KMS-11 (cell line): ENCODE results near the gene ALKBH3.

Experiments used
- H2AFZ ChIP-seq: fragments of 200-600 bp; sonication (generic); 2 replicates; pipeline ENCODE4 v1.6.1; 2016; ENCODE audit warnings: antibody characterized with exemption, mixed run types, low read depth
- H3K27ac ChIP-seq: fragments of 200-600 bp; sonication (generic); 2 replicates; pipeline ENCODE4 v1.6.1; 2016; ENCODE audit warnings: mild to moderate bottlenecking, mixed run types
- H3K27me3 ChIP-seq: fragments of 200-600 bp; sonication (generic); 2 replicates; pipeline ENCODE4 v1.6.1; 2017; ENCODE audit warnings: mild to moderate bottlenecking, low read depth, mixed run types, moderate library complexity; ENCODE audit not compliant: insufficient read depth
- H3K36me3 ChIP-seq: fragments of 200-600 bp; sonication (generic); 2 replicates; pipeline ENCODE4 v1.6.1; 2017; ENCODE audit warnings: mild to moderate bottlenecking, mixed run types; ENCODE audit not compliant: insufficient read depth
- H3K4me1 ChIP-seq: fragments of 200-600 bp; sonication (generic); 2 replicates; pipeline ENCODE4 v1.6.1; 2016; ENCODE audit warnings: mild to moderate bottlenecking, low read depth, mixed run types; ENCODE audit not compliant: poor library complexity, severe bottlenecking
- H3K4me2 ChIP-seq: fragments of 200-600 bp; sonication (generic); 2 replicates; pipeline ENCODE4 v1.7.0; 2016; ENCODE audit warnings: mild to moderate bottlenecking, mixed run types
- H3K4me3 ChIP-seq: fragments of 200-600 bp; sonication (generic); IDR thresholded peaks from 2 replicates; pipeline ENCODE4 v1.6.1; 2017; ENCODE audit warnings: low read depth, low read length, mixed read lengths; ENCODE audit not compliant: insufficient read depth
- H3K79me2 ChIP-seq: fragments of 200-600 bp; sonication (generic); 2 replicates; pipeline ENCODE4 v1.6.1; 2016; ENCODE audit warnings: low read depth, mixed run types; ENCODE audit not compliant: insufficient read depth
- H3K9ac ChIP-seq: fragments of 200-600 bp; sonication (generic); 2 replicates; pipeline ENCODE4 v1.6.1; 2016; ENCODE audit warnings: mild to moderate bottlenecking, mixed run types
- H4K20me1 ChIP-seq: fragments of 200-600 bp; sonication (generic); 2 replicates; pipeline ENCODE4 v1.6.1; 2016; ENCODE audit warnings: mild to moderate bottlenecking, mixed run types; ENCODE audit not compliant: insufficient read depth
- CTCF ChIP-seq: fragments of 200-600 bp; sonication (generic); conservative IDR thresholded peaks from 2 replicates; pipeline ENCODE4 v1.6.1; 2017; ENCODE audit warnings: low read depth, mild to moderate bottlenecking, antibody characterized with exemption, low read length, moderate library complexity, mixed read lengths

Gene ALKBH3

GRCh38 chr11:43880640-43881159, at the start of gene ALKBH3:
ALKBH3 (plus strand) TSS chr11:43880831; CDS start chr11:43882653, 1,822 bp downstream.
- H3K9ac ChIP-seq = peak within 1 kb of the TSS; percentile 59; the same call in 1 of the 2 replicates
- H3K27me3 ChIP-seq = peaks cover 4% of the 10 kb centered on the region; the same call in 1 of the 2 replicates
- peak within 1 kb of the TSS; percentile 91 for H2AFZ ChIP-seq
- H3K27ac ChIP-seq = peak within 1 kb of the TSS; percentile 35; the same call in 1 of the 2 replicates
- TF ChIP-seq CTCF = no peak
- H3K4me1 ChIP-seq = peaks cover 8% of the 10 kb centered on the region
- H3K4me3 ChIP-seq = peak within 1 kb of the TSS; percentile 34
- no peaks in the 10 kb centered on the region for H3K79me2 ChIP-seq
- no peaks in the 10 kb centered on the region for H4K20me1 ChIP-seq
- no peaks in the 10 kb centered on the region for H3K36me3 ChIP-seq
- peak within 1 kb of the TSS; percentile 86 for H3K4me2 ChIP-seq

- H3K27me3 ChIP-seq = no peaks in the 10 kb centered on the region
- no peak overlapping the region for H3K4me3 ChIP-seq
- no peak overlapping the region for H3K4me2 ChIP-seq
- H3K79me2 ChIP-seq = no peaks in the 10 kb centered on the region
- H3K27ac ChIP-seq = no peak overlapping the region
- H3K4me1 ChIP-seq = peaks cover 16% of the 10 kb centered on the region
- TF ChIP-seq CTCF = no peak
- H2AFZ ChIP-seq = no peak overlapping the region
- no peak overlapping the region for H3K9ac ChIP-seq
- H3K36me3 ChIP-seq = no peaks in the 10 kb centered on the region
- no peaks in the 10 kb centered on the region for H4K20me1 ChIP-seq
Measured at GRCh38 chr11:43830928-43831440, 49.6 kb upstream of the ALKBH3 start.

- Histone ChIP-seq H3K4me2 (no peak overlapping the region), H3K27ac (no peak overlapping the region), H3K27me3 (no peaks in the 10 kb centered on the region), H3K4me1 (peaks cover 17% of the 10 kb centered on the region), H3K79me2 (no peaks in the 10 kb centered on the region), H4K20me1 (no peaks in the 10 kb centered on the region), H2AFZ (no peak overlapping the region), H3K9ac (no peak overlapping the region), H3K36me3 (no peaks in the 10 kb centered on the region), H3K4me3 (no peak overlapping the region)
- TF ChIP-seq CTCF = no peak
Measured at GRCh38 chr11:43832536-43832935, 48.1 kb upstream of the ALKBH3 start.

- Histone ChIP-seq H3K9ac (no peak overlapping the region), H3K27ac (no peak overlapping the region), H4K20me1 (no peaks in the 10 kb centered on the region), H3K79me2 (no peaks in the 10 kb centered on the region), H2AFZ (no peak overlapping the region), H3K4me3 (no peak overlapping the region), H3K36me3 (no peaks in the 10 kb centered on the region), H3K4me1 (peaks cover 19% of the 10 kb centered on the region), H3K27me3 (no peaks in the 10 kb centered on the region), H3K4me2 (no peak overlapping the region)
- TF ChIP-seq CTCF = no peak
Measured at GRCh38 chr11:43833657-43834073, 47.0 kb upstream of the ALKBH3 start.
